DND-41 (cell line): ENCODE data around the gene SLC9A7.
"Not testable (repeated sequence)": the region's sequence is repeated elsewhere in the genome, so short reads cannot be mapped to it uniquely, and the experiment has no call there.

Source experiments
- ATAC-seq: fragments of 200-7000 bp; cut with Tn5 transposase; 3 replicates; pipeline ENCODE4 v1.9.1; 2021; ENCODE audit warnings: low read depth; ENCODE audit not compliant: insufficient read depth
- DNase-seq: peaks from one replicate; pipeline ENCODE4 v3.0.0-alpha.2; 2020
- H2AFZ ChIP-seq: 2 replicates; pipeline ENCODE4 v1.6.0; 2012; ENCODE audit warnings: low read depth, low read length
- H3K27ac ChIP-seq: 2 replicates; pipeline ENCODE4 v1.5.1; 2012; ENCODE audit warnings: low read length, inconsistent platforms
- H3K27me3 ChIP-seq: fragments of 200-600 bp; sonication (generic); 2 replicates; pipeline ENCODE4 v1.6.0; 2012; ENCODE audit warnings: low read length, mild to moderate bottlenecking, inconsistent platforms; ENCODE audit not compliant: insufficient read depth, poor library complexity
- H3K36me3 ChIP-seq: 2 replicates; pipeline ENCODE4 v1.5.1; 2012; ENCODE audit warnings: low read length, inconsistent platforms; ENCODE audit not compliant: insufficient read depth
- H3K4me1 ChIP-seq: 2 replicates; pipeline ENCODE4 v1.5.1; 2012; ENCODE audit warnings: mild to moderate bottlenecking, low read length; ENCODE audit not compliant: insufficient read depth
- H3K4me2 ChIP-seq: 2 replicates; pipeline ENCODE4 v1.6.0; 2012; ENCODE audit warnings: mild to moderate bottlenecking, moderate library complexity, low read length, inconsistent platforms; ENCODE audit not compliant: insufficient read depth
- H3K4me3 ChIP-seq, 2 experiments: fragments of 200-600 bp in 1 of 2; shearing (Covaris generic) in 1 of 2; 2 replicates each; pipeline ENCODE4 v1.5.1; 2012 to 2016; ENCODE audit warnings: inconsistent platforms in 2 of 2, low read length in 2 of 2, mild to moderate bottlenecking in 2 of 2, low read depth in 1 of 2, moderate library complexity in 1 of 2
- H3K79me2 ChIP-seq: 2 replicates; pipeline ENCODE4 v1.6.0; 2012; ENCODE audit warnings: low read length, inconsistent platforms; ENCODE audit not compliant: insufficient read depth
- H3K9ac ChIP-seq: 2 replicates; pipeline ENCODE4 v1.6.0; 2012; ENCODE audit warnings: low read depth, mild to moderate bottlenecking, inconsistent platforms, low read length, moderate library complexity
- H3K9me3 ChIP-seq: 2 replicates; pipeline ENCODE4 v1.5.1; 2012; ENCODE audit warnings: low read length, moderate library complexity, mild to moderate bottlenecking, inconsistent platforms; ENCODE audit not compliant: insufficient read depth, severe bottlenecking
- H4K20me1 ChIP-seq: 2 replicates; pipeline ENCODE4 v1.6.0; 2012; ENCODE audit warnings: low read length; ENCODE audit not compliant: insufficient read depth
- CTCF ChIP-seq: IDR thresholded peaks from 2 replicates; pipeline ENCODE4 v1.5.1; 2012; ENCODE audit warnings: borderline replicate concordance, low read length, moderate library complexity, mild to moderate bottlenecking; ENCODE audit not compliant: poor library complexity, severe bottlenecking; ENCODE audit errors: extremely low read depth
- EZH2 ChIP-seq: IDR thresholded peaks from 3 replicates; pipeline ENCODE4 v1.6.1; 2012; ENCODE audit warnings: borderline replicate concordance, low read depth, mild to moderate bottlenecking, moderate library complexity, low read length, inconsistent platforms; ENCODE audit not compliant: severe bottlenecking

The SLC9A7 gene

GRCh38 chrX:46730765-46731164 is 28.2 kb downstream of the SLC9A7 start:
- Histone ChIP-seq H3K4me1 (no peaks in the 10 kb centered on the region), H4K20me1 (no peaks in the 10 kb centered on the region), H3K9ac (no peak overlapping the region), H3K27me3 (no peaks in the 10 kb centered on the region), H3K4me2 (no peak overlapping the region), H3K79me2 (no peaks in the 10 kb centered on the region), H3K9me3 (no peaks in the 10 kb centered on the region), H3K27ac (no peak overlapping the region), H3K4me3 (no peak overlapping the region), H2AFZ (no peak overlapping the region), H3K36me3 (no peaks in the 10 kb centered on the region)
- ATAC-seq = no peak
- no peak for DNase-seq
- no peak for TF ChIP-seq CTCF
- no peak for TF ChIP-seq EZH2

GRCh38 chrX:46727441-46727840 is 31.5 kb downstream of the SLC9A7 start:
- no peak for ATAC-seq
- no peaks in the 10 kb centered on the region for H3K27me3 ChIP-seq
- no peak overlapping the region for H3K9ac ChIP-seq
- no peaks in the 10 kb centered on the region for H3K9me3 ChIP-seq
- H3K27ac ChIP-seq = no peak overlapping the region
- H3K4me2 ChIP-seq = no peak overlapping the region
- DNase-seq = no peak
- no peak for TF ChIP-seq CTCF
- TF ChIP-seq EZH2 = no peak
- no peaks in the 10 kb centered on the region for H3K79me2 ChIP-seq
- no peak overlapping the region for H3K4me3 ChIP-seq
- no peak overlapping the region for H2AFZ ChIP-seq
- H3K4me1 ChIP-seq = no peaks in the 10 kb centered on the region
- H3K36me3 ChIP-seq = no peaks in the 10 kb centered on the region
- no peaks in the 10 kb centered on the region for H4K20me1 ChIP-seq

GRCh38 chrX:46723569-46723927 is 35.4 kb downstream of the SLC9A7 start:
- not testable (repeated sequence) for H3K27ac ChIP-seq, ATAC-seq, H3K79me2 ChIP-seq

GRCh38 chrX:46722742-46723568 is 36.0 kb downstream of the SLC9A7 start:
- Histone ChIP-seq H2AFZ (no peak overlapping the region), H3K4me1 (no peaks in the 10 kb centered on the region), H3K79me2 (no peaks in the 10 kb centered on the region), H3K27me3 (no peaks in the 10 kb centered on the region), H3K4me2 (no peak overlapping the region), H3K9ac (no peak overlapping the region), H3K36me3 (no peaks in the 10 kb centered on the region), H3K4me3 (no peak overlapping the region), H4K20me1 (no peaks in the 10 kb centered on the region), H3K27ac (no peak overlapping the region), H3K9me3 (no peaks in the 10 kb centered on the region)
- TF ChIP-seq CTCF (no peak), EZH2 (no peak)
- DNase-seq (no peak), ATAC-seq (no peak)

More at GRCh38 chrX:46723569-46723927, 35.4 kb downstream of the SLC9A7 start:
- H3K9ac ChIP-seq, H3K4me1 ChIP-seq, H3K9me3 ChIP-seq, H2AFZ ChIP-seq, H3K36me3 ChIP-seq, H3K4me2 ChIP-seq, H3K4me3 ChIP-seq, H3K27me3 ChIP-seq, DNase-seq, H4K20me1 ChIP-seq: not testable (repeated sequence)
